Osteoblast (primary cell): ENCODE measurements around the gene KANSL1. TPM values are rescaled to one million over a fixed set of nuclear protein-coding genes. Genes with fewer than 3 reads are reported as not detected.
"Not testable (repeated sequence)": the region's sequence is repeated elsewhere in the genome, so short reads cannot be mapped to it uniquely, and the experiment has no call there.

Experiments used
- DNase-seq: peaks from one replicate; pipeline ENCODE4 v3.0.0; 2011; ENCODE audit warnings: low spot score, mixed read lengths; ENCODE audit not compliant: insufficient read length; ENCODE audit errors: missing footprints
- H2AFZ ChIP-seq: 2 replicates; pipeline ENCODE4 v1.6.0; 2011; ENCODE audit warnings: mild to moderate bottlenecking, low read length
- H3K27ac ChIP-seq: 2 replicates; pipeline ENCODE4 v1.5.1; 2011; ENCODE audit warnings: mild to moderate bottlenecking, low read depth, low read length, moderate library complexity
- H3K27me3 ChIP-seq: 2 replicates; pipeline ENCODE4 v1.6.0; 2012; ENCODE audit warnings: mild to moderate bottlenecking, control low read depth, inconsistent platforms, low read length, moderate library complexity; ENCODE audit not compliant: insufficient read depth
- H3K36me3 ChIP-seq: 2 replicates; pipeline ENCODE4 v1.5.1; 2011; ENCODE audit warnings: mild to moderate bottlenecking, low read length, control low read depth, moderate library complexity; ENCODE audit not compliant: insufficient read depth
- H3K4me1 ChIP-seq: 2 replicates; pipeline ENCODE4 v1.5.1; 2011; ENCODE audit warnings: mild to moderate bottlenecking, low read length, control low read depth, moderate library complexity; ENCODE audit not compliant: insufficient read depth
- H3K4me2 ChIP-seq: 2 replicates; pipeline ENCODE4 v1.6.0; 2011; ENCODE audit warnings: mild to moderate bottlenecking, low read length; ENCODE audit not compliant: insufficient read depth
- H3K4me3 ChIP-seq: fragments of 200-600 bp; sonication (generic); 3 replicates; pipeline ENCODE4 v1.5.1; 2012; ENCODE audit warnings: mild to moderate bottlenecking, low read length, inconsistent platforms; ENCODE audit not compliant: insufficient read depth
- H3K79me2 ChIP-seq: 2 replicates; pipeline ENCODE4 v1.6.0; 2012; ENCODE audit warnings: mild to moderate bottlenecking, low read length, control low read depth, inconsistent platforms; ENCODE audit not compliant: insufficient read depth
- H3K9me3 ChIP-seq: 2 replicates; pipeline ENCODE4 v1.5.1; 2011; ENCODE audit warnings: low read depth, low read length, control low read depth
- H4K20me1 ChIP-seq: 2 replicates; pipeline ENCODE4 v1.6.0; 2012; ENCODE audit warnings: mild to moderate bottlenecking, low read length, control low read depth; ENCODE audit not compliant: insufficient read depth
- total RNA-seq: library from RNA; depleted of rRNA; stranded (reverse); fragments of >200 nt; gene quantifications from 2 replicates; pipeline ENCODE4 v1.2.3, GENCODE V29; 2012
- TF ChIP-seq, protein P1 (sequence below): IDR thresholded peaks from 2 replicates; pipeline ENCODE4 v1.5.1; 2011; ENCODE audit warnings: mild to moderate bottlenecking, low read depth, low read length, moderate library complexity; ENCODE audit errors: extremely low read depth

Gene KANSL1
- total RNA-seq, 1 donor = 151 TPM

GRCh38 chr17:46101785-46102617 lies 91.2 kb downstream of the KANSL1 start:
- not testable (repeated sequence) for H2AFZ ChIP-seq, H3K36me3 ChIP-seq, H3K9me3 ChIP-seq, DNase-seq, H3K27me3 ChIP-seq, H3K4me3 ChIP-seq
- peak overlapping the region; percentile 36 for H3K4me2 ChIP-seq
- H4K20me1 ChIP-seq = peaks cover 75% of the 10 kb centered on the region
- peaks cover 11% of the 10 kb centered on the region for H3K4me1 ChIP-seq
- H3K79me2 ChIP-seq = peaks cover 91% of the 10 kb centered on the region
- peak overlapping the region; percentile 70 for H3K27ac ChIP-seq

DNA sequence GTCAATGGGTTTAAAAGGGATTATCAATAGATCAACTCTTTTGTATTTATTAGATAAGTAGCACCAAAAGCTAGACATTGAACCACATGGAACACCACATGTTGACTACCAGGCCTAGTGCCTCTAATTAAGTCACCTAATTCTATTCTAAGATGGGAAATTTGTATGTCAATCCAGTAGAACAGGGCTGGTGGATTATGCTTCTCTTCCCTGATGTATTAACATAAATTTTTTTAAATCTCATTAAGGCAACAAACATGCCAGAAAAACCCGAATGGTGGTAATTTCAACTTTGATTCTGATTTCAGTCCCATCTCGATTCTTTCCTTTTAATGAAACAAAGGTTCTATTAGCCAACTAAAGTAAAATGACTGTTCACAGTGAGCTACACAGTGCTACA lies 92.6 kb downstream of the KANSL1 start:
- TF ChIP-seq, protein P1, sequence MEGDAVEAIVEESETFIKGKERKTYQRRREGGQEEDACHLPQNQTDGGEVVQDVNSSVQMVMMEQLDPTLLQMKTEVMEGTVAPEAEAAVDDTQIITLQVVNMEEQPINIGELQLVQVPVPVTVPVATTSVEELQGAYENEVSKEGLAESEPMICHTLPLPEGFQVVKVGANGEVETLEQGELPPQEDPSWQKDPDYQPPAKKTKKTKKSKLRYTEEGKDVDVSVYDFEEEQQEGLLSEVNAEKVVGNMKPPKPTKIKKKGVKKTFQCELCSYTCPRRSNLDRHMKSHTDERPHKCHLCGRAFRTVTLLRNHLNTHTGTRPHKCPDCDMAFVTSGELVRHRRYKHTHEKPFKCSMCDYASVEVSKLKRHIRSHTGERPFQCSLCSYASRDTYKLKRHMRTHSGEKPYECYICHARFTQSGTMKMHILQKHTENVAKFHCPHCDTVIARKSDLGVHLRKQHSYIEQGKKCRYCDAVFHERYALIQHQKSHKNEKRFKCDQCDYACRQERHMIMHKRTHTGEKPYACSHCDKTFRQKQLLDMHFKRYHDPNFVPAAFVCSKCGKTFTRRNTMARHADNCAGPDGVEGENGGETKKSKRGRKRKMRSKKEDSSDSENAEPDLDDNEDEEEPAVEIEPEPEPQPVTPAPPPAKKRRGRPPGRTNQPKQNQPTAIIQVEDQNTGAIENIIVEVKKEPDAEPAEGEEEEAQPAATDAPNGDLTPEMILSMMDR = no peak
- Histone ChIP-seq H3K4me1 (peaks cover 11% of the 10 kb centered on the region), H3K9me3 (no peaks in the 10 kb centered on the region), H3K36me3 (no peaks in the 10 kb centered on the region), H3K79me2 (peaks cover 91% of the 10 kb centered on the region), H3K27ac (peak overlapping the region; percentile 70), H3K4me2 (peak overlapping the region; percentile 4), H4K20me1 (peaks cover 73% of the 10 kb centered on the region), H3K27me3 (no peaks in the 10 kb centered on the region), H2AFZ (no peak overlapping the region), H3K4me3 (no peak overlapping the region)
- no peak for DNase-seq

DNA sequence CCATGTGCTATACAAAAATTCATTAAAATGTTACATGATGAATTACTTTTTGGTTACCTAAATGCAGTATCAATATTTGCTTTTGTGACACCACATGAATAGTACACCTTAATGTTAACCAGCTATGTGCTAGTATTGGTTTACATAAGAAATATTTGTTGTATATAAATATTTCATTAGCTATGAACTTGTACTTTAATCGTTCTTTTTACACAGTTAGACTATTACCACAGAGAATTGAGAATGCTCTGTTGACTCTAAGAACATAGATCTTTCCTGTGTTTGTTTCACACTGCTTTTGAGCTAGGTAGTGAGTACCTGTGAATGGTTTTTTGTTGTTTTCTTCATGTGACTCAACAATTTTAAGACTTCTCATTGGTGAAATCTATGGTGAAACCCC lies 93.4 kb downstream of the KANSL1 start:
- peaks cover 77% of the 10 kb centered on the region for H4K20me1 ChIP-seq
- H3K4me2 ChIP-seq = no peak overlapping the region
- TF ChIP-seq, protein P1 = no peak
- H2AFZ ChIP-seq = no peak overlapping the region
- no peaks in the 10 kb centered on the region for H3K9me3 ChIP-seq
- no peaks in the 10 kb centered on the region for H3K36me3 ChIP-seq
- DNase-seq = no peak
- no peak overlapping the region for H3K4me3 ChIP-seq
- peaks cover 90% of the 10 kb centered on the region for H3K79me2 ChIP-seq
- no peak overlapping the region for H3K27ac ChIP-seq
- H3K4me1 ChIP-seq = peaks cover 11% of the 10 kb centered on the region
- no peaks in the 10 kb centered on the region for H3K27me3 ChIP-seq

DNA sequence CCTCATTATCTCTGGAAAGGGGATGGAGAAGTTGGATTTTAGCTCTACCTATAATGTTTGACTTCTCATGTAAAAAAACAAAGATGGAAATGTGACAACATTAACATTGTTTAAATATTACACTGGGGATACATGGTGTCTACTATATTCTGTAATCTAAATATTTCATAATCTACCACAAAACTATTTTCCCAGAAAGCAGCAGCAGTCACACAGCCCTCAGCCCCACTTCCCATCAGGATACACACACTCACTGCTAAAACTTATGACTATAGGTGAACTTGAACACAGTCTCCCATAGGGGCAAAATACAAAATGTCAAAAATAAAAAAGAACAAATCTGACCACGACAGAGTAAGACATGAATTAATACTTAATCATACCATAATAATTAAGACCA lies 95.7 kb downstream of the KANSL1 start:
- DNase-seq = no peak
- no peak overlapping the region for H3K4me3 ChIP-seq
- no peaks in the 10 kb centered on the region for H3K9me3 ChIP-seq
- peaks cover 89% of the 10 kb centered on the region for H3K79me2 ChIP-seq
- H2AFZ ChIP-seq = no peak overlapping the region
- no peaks in the 10 kb centered on the region for H3K27me3 ChIP-seq
- H3K36me3 ChIP-seq = no peaks in the 10 kb centered on the region
- H3K4me1 ChIP-seq = peaks cover 15% of the 10 kb centered on the region
- H3K27ac ChIP-seq = peak overlapping the region; percentile 37
- H4K20me1 ChIP-seq = peaks cover 75% of the 10 kb centered on the region
- TF ChIP-seq, protein P1 = no peak
- H3K4me2 ChIP-seq = no peak overlapping the region
